LNCaP clone FGC (cell line): ENCODE results near the gene DCUN1D2.

ENCODE experiments used
- DNase-seq: peaks from one replicate; pipeline ENCODE4 v3.0.0-alpha.2; 2011; ENCODE audit warnings: low read depth
- H3K4me3 ChIP-seq: 2 replicates; pipeline ENCODE4 v1.5.1; 2011; ENCODE audit warnings: mild to moderate bottlenecking, low read depth, low read length, control low read depth
- TF ChIP-seq, protein P1 (sequence below): IDR thresholded peaks from 2 replicates; pipeline ENCODE4 v1.5.1; 2012; ENCODE audit warnings: mild to moderate bottlenecking; ENCODE audit not compliant: control insufficient read depth, insufficient read depth; ENCODE audit errors: extremely low read depth

Gene DCUN1D2

DNA sequence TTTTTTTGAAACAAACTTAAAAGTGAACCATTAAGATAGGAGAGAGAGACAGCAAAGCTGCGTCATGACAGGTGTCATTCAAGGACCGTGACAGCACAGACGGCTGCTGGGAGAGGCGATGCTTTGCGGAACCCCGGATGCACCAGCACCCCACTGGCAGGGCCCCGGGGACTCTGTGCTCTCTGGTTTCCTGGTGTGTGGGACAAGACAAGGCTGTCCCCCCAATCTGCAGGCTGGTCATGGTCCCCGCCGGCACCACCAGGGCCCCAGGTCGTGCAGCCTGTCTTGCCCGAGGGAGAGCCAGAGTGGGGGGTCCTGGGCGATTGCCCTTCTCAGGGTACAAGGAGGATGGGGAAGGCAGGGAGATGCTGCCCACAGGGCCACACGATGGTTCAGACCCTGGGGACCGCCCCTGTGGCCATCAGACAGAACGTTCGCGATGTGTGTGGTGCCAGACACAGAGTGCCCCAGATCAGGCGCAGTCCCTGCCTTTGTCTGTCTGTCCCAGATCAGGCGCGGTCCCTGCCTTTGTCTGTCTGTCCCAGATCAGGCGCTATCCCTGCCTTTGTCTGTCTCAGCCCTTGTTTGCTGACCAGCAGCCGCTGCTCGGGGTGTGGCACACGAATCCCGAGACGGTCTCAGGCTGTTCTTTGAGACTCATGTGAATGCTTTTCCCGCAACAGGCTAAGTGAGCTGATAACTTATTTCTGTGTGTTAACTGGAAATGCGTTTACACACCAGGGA lies 73.3 kb downstream of the DCUN1D2 start:
- TF ChIP-seq, protein P1, sequence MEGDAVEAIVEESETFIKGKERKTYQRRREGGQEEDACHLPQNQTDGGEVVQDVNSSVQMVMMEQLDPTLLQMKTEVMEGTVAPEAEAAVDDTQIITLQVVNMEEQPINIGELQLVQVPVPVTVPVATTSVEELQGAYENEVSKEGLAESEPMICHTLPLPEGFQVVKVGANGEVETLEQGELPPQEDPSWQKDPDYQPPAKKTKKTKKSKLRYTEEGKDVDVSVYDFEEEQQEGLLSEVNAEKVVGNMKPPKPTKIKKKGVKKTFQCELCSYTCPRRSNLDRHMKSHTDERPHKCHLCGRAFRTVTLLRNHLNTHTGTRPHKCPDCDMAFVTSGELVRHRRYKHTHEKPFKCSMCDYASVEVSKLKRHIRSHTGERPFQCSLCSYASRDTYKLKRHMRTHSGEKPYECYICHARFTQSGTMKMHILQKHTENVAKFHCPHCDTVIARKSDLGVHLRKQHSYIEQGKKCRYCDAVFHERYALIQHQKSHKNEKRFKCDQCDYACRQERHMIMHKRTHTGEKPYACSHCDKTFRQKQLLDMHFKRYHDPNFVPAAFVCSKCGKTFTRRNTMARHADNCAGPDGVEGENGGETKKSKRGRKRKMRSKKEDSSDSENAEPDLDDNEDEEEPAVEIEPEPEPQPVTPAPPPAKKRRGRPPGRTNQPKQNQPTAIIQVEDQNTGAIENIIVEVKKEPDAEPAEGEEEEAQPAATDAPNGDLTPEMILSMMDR, result no peak
- no peak for DNase-seq
- H3K4me3 ChIP-seq, result no peak overlapping the region

DNA sequence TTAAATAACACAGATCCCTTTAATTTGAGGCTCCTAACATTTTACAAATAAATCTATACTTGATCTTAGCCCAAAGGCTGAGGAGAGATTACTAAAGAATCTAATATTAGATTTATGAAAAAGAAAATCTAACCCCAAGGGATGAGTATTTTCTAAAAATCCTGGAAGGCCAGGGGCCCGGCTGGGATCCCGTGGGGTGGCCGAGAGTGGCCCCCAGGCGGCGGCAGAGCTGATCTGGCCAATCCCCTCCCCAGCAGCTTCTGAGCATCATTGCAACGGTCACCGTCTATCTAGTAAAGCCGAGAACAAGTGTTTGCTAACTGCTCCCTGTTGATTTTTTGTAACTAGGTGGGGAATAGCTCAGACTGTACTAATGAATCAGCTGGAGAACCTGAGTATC lies 74.7 kb downstream of the DCUN1D2 start:
- no peak overlapping the region for H3K4me3 ChIP-seq
- TF ChIP-seq, protein P1, result no peak; the same call in 1 of the 2 replicates
- no peak for DNase-seq

DNA sequence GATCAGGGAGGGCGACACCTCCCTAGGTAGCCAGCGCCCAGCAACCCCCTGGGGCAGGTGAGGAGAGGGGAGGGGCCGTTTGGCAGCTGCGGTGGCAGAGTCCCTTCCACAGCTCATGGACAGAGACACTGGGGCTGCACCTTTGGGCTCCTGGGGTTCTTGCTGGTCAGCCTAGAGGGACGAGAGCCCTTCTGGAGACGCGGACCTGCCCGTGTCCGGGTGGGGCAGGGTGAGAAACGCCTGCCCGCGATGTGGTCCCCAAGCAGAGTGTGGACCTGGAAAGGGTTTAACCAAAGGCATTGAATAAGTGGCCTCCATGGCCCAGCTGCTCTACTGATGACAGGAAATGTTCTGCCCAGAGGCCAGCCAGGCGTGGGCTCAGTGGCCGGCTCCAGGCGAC lies 75.5 kb downstream of the DCUN1D2 start:
- H3K4me3 ChIP-seq, result no peak overlapping the region
- no peak for DNase-seq
- TF ChIP-seq, protein P1, result no peak

DNA sequence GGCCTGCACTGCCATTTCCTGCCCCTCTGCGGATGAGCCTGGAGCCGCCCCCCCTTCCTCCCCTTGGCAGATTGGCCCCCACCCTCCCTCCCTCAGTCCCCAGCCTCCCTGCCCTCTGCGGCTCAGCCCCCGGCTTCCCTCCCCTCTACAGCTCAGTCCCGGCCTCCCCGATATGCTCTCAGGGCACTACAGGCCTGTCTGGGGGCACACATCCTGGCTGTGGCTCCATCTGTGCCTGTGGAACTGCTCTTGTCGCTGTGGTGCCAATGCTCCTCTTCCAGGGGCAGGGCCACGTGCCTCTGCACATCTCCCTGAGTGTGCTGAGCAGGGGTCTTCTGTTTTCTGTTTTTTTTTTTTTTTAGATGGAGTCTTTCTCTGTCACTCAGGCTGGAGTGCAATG lies 76.2 kb downstream of the DCUN1D2 start:
- H3K4me3 ChIP-seq, result no peak overlapping the region
- no peak for DNase-seq
- TF ChIP-seq, protein P1, result no peak

DNA sequence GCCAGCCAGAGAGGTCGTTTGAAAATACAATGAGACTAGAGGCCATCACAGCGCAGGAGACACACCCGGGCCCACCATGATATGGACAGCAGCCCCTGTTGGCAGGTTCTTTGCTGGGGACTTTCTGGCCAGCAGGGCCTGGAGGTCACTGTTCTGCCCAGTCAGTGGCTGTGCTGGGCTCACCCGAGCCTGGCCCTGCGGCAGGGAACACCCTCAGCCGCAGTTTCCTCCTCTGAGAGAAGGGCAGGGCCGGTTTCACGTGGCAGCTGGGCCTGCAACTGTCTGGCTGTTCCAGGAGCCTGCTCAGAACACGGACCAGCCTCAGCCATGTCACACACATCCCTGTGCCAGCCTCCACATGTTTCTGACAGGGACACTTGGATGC lies 76.6 kb downstream of the DCUN1D2 start:
- TF ChIP-seq, protein P1, result no peak
- DNase-seq, result no peak
- no peak overlapping the region for H3K4me3 ChIP-seq

DNA sequence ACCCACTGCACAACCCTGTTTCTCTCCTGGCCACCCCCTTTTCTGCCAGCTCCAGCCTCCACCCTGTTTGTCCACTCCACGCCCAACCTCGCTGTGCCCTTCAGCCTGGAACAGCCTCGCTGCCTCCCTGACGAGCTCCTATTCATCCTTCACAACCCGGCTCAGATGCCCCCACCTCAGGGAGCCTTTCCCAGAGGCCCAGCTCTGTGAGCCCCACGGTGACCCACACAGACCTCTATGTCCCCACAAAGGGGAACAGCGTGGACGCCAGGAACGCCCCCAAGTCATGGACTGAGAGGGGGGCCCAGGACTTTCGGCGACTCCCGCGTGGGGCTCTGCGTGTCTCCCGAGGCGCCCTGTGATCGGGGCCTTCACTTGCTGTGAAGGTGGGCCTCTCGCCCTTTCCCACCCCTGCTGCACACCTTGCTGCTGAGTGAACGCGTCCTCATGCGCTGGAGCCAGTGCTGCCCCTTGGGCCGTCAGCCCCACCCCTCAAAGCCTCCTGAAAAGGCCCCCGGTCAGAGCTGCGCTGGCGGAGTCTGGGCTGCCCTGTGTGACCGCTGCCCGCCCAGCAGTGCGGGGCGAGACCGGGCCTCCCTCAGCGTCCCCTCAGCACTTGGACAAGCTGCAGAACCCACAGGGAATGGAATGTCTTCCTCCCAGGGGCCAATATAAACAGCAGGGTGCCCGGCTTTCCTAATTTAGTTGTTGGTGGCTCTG lies 77.2 kb downstream of the DCUN1D2 start:
- no peak for DNase-seq
- TF ChIP-seq, protein P1, result no peak
- no peak overlapping the region for H3K4me3 ChIP-seq

DNA sequence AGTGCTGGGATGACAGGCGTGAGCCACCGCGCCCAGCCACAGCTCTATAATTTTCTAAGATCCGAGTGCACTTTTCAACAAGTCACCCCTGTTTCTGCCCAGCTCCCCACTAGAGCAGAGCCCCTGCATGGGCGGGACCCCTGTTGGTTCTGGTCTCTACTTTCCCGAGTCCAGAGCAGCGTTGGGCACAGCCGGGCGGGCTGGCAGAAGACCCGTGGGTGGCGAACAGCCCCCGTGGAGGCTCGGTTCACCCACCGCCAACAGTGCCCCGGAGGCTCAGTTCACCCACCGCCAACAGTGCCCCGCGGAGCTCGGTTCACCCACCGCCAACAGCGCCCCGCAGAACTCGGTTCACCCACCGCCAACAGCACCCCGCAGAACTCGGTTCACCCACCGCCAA lies 78.1 kb downstream of the DCUN1D2 start:
- no peak for DNase-seq

More for the DNA sequence above, 78.1 kb downstream of the DCUN1D2 start:
- TF ChIP-seq, protein P1, result no peak
- H3K4me3 ChIP-seq, result no peak overlapping the region
